Stimulated activated CD4-positive, alpha-beta T cell treated with anti-CD3 and anti-CD28 coated beads, Interleukin-4, amount 100 ng/mL, for 4 hours (primary cell): ENCODE measurements around the gene ITPKC.

Experiments used
- DNase-seq, 2 experiments: peaks; one replicate each; pipeline ENCODE4 v3.0.0-alpha.2; 2020

Gene ITPKC

DNA sequence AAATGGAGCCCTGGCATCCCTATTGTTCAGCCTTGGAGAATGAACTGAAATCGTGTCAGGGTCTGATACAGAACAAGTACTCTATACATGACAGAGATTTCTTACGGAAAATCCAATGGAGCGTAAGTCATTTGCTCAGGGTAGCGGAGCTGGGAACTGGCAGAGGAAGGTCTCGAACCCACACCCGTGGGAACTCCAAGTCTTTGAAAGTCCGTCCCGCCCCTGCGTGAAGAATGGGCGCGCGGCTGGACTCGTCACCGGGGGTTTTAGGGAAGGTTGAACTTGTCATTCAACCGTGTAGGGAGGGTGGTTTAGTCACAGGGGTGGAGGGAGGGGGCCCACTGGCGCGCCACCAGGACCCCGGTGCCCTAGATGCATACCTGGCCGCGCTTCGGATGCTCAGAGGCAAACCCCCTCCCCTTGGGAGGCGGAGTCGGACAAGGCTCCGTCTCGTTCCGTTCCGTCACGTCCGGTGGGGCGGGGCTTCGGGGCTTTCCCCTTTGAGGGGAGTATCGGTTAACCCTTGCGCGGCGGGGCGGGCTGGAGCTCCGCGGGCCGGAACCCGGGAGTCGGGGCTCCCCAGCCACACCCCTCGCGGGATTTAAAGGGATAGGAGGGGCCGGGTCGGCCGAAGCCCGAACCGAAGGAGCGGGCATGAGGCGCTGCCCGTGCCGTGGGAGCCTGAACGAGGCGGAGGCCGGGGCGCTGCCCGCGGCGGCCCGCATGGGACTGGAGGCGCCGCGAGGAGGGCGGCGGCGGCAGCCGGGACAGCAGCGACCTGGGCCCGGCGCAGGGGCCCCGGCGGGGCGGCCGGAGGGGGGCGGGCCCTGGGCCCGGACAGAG is at the start of gene ITPKC, which contains the start of gene COQ8B:
ITPKC (plus strand) TSS at position 631 of the 843 bp plus-strand sequence; CDS start at position 655, 24 bp downstream.
COQ8B (minus strand) TSS at position 405 of the 843 bp plus-strand sequence. CDS start 2,254 bp downstream, outside the sequence.
- peak; percentile 100 for DNase-seq

DNA sequence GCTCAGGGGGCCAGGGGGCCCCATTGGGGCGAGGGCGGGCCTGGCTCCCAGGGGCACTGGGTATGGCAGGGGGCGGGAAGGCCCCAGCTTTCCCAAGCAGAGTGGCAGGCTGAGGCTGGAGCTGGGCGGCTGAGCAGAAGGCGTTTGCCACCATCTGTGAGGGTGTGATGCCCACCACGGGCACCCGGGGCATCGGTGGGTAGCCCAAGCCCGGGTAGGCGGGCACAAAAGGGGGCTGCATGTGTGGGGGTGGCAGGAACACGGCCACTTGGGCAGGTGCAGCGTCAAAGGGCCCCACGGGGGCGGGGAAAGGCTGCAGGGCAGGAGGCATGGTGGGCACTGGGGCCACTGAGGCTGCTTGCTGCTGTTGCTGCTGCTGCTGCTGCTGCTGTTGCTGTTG is 49.3 kb upstream of the ITPKC start:
- no peak for DNase-seq

DNA sequence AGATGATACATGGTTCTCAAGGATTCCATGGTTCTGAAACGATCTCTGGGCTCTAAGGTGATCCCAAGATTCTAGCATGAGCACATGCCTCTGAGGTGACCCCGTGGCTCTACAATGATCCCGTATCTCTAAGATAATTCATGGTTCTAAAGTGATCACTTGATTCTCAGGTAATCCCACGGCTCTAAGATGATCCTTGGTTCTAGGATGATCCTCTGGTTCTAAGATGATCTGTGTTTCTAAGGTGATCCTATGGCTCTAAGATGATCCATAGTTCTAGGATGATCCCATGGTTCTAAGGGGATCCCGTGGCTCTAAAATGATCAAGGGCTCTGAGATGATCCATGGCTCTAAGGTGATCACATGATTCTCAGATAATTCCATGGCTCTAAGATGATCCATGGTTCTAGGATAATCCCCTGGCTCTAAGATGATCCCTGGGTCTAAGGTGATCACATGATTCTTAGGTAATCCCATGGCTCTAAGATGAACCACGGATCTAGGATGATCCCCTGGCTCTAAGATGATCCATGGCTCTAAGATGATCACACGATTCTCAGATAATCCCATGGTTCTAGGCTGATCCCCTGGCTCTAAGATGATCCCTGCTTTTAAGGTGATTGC is 47.8 kb upstream of the ITPKC start:
- DNase-seq, result no peak

DNA sequence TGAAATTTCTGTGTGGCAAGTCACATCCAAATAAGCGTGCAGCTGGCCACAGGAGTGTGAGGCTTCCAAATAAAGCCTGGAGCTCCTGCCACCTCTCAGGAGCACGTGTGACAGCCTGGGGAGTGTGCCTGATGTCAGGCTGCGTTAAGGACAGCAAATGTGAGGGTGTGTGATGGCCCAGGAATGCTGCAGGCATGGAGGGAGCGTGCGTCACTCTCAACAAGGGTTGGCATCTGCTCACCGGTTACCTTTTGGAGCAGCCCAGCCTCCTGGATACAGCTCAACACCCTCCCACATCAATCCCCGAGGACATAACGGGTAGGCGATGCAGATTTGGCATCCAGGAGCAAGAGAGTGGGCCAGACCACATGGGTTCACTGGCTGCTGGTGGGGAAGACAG is 45.5 kb upstream of the ITPKC start:
- no peak for DNase-seq

DNA sequence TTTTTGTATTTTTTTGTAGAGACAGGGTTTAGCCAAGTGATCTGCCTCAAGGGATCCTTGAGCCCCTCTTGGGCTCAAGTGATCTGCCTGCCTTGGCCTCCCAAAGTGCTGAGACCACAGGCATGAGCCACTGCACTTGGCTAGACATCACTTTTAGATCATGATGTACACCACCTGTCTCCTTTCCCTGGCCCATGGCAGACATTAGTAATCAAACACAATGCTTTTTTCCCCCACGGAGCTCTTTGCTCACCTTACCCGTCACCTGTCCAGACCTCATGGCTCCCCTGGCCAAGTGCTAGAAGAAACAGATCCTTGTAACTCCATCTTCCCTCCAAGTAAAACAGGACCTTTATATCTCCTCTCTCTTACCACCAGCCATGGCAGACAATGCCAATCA is 44.9 kb upstream of the ITPKC start:
- DNase-seq, result no peak

DNA sequence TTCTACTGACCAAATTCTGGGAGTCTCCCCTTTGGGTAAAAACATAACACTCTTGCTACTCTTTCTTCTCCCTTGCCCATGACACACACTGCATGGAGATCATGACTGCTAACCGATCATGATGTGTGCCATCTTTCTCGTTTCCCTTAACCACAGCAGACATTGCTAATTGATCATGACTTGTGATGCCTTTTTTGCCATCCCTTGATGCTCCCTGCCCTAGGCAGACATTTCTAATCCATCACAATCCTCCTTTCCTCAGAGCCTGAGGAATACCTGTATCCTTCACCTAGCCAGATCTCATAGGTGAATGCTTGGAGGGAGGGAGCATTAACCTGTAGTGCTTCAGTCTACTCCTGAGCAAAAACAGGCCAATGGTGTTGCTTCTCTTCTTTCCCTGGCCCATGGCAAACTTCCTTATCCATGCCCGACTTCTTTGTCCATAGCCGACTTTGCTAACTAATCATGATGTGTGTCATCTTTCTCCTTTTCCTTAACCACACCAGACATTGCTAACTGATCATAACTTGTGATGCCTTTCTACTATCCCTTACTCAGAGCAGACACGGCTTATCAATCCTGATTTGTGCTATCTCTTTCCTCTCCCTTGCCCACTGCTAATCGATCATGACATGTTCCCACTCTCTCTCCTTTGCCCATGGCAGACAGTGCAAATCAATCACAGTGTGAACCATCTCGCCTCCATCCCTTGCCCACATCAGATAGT is 44.2 kb upstream of the ITPKC start:
- no peak for DNase-seq

DNA sequence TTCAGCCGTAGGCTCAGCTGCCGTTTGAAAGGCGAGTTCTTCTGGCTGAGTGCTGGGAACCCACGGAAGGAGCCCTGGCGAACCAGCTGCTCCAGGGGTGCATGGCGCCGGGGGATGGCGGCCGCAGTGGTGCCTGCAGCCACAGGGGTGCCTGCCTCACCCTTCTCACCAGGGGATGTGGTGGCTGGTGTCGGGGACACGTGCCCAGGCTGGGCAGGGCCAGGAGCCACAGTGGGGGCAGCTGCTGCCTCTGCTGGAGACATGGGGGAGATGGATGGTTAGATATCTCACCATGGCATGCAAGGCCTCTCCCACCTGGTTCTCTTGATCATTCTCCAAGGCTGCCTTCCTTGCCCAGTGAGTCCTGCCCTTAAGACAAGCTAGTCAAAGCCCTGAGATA is 43.5 kb upstream of the ITPKC start:
- no peak for DNase-seq

DNA sequence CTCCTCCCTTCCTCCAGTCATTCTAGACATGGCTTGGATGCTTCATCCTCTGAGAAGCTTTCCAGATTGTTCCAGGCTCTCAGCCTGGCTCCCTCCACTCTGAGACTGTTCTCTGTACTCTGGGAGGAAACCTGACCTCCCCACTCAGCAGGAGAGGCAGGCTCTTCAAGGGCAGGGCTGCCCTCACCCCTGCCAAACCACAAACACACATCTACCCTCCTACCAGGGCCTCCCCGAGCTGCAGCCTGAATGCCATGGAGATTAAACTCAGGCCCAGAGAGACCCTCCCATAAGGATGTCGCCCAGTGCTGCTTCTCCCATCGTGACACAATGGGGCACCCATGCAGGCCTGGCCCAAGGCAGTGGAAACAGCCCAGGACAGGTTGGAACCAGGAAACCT is 42.6 kb upstream of the ITPKC start:
- no peak for DNase-seq

DNA sequence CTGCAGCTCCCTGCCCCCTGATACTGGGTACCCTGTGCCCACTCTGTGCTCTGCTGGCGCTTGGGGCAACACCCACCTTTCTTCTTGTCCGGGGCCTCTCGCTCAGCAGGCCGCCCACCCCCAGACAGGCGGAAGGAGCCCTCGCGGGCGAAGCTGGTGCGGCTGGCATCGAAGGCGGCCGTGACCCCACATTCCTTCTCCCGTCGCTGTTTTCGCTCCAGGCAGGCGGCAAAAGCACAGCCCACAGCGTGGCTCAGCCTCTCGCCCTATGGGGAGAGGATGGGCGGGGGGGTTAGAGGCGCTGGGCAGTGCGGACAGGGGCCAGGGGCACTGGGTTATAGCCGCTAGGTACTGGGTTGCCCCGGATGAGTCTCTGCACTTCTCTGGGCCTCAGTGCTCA is 39.8 kb upstream of the ITPKC start:
- DNase-seq, result no peak

DNA sequence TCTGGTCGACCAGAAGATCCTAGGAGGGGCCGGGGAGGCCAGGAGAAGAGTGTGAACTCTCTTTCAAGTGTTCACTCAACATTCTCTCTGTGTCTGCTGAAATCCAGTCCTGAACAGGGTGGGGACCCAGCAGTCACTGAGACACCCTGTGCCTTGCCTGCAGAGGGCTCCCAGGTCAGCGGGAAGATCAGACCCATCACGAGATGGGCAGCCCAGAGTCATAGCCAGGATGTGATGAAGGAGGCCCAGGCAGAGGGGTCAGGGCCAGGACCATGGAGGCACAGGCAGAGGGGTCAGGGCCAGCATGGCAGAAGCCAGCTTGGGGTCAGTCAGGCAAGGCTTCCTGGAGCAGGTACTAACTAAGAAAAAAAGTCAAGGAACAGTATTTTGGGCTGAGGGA is 35.9 kb upstream of the ITPKC start:
- DNase-seq, result no peak

DNA sequence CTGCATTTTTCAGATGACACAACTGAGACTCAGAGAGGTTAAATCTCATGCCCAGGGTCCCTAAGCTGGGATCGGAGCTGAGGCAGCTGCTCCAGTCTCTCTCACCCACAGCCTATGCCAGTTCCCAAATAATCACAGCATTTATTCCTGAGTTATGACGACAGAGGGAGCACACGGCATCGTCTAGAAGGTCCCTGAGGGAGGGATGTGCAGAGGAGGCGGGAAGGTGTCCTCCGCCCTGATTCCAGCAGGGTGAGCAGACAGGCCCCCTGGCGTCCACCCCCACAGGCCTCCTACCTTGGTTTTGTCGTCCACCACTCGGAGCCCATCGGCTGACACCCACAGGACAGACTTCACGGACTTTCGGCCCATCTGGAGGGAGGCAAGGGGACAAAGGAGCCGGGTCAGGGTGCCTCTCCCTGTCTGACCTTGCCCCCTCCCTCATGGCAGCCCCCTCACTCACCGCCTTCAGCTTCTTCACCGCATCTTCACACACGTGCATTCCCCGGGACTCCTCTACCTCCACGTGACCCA is 34.4 kb upstream of the ITPKC start:
- DNase-seq, result no peak

DNA sequence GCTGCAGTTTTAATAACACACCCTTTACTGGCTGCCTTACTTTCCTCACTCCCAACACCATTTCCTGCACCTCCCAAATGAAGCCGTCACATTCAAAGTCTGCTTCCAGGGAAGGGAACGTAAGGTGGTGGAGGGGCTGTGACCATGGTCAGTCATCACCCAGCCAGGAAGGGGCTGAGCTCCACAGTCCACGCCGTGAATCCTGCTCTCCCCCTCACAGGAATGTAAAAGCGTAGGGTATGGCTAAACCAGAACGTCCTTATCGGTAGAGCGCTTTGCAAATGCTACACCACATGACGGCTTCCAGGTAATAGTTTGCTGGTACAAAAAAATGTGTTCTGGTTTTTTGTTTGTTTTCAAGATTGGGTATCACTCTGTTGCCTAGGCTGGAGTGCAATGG is 33.5 kb upstream of the ITPKC start:
- no peak for DNase-seq

DNA sequence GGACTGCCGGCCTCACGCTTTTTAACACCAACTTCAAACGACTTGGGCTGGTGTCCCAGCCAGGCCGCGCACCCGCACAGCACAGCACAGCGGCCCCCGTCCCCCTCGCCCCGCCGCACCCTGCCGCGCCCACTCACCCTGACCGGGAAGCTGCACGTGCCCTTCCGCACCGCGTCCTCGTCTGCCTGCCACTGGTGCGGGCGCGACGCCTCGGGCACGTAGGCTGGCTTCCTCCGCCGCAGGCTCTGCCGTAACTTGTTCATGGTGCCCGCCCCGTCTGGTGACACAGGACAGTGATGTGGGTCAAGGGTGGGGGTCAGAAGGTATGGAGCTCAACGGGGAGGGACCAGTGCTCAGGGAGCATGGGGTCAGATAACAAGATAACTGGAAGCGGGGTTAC is 32.6 kb upstream of the ITPKC start:
- no peak for DNase-seq

DNA sequence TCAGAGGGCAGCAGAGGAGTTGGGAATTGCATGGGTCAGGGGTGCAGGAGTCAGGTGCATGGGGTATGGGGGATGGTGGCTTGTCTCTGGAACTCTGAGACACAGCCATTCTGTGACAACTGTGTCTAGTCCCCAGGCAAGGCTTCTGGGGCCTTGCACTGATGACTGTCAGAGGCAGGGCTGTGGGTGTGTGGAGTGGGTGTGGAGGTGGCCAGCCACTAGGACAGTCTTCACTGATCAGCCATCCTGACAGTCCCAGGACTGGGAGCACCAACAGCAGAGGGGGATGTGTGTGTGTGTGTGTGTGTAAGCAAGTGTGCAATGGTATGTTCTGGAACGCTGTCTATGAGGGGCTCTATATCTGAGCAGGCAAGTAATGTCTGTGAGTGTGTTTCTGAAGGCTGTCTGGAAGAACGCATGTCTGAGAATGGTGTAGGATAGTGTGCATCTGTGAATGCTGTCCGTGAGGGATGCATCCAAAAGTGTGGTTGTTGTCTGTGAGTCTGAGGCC is 31.8 kb upstream of the ITPKC start:
- no peak for DNase-seq

DNA sequence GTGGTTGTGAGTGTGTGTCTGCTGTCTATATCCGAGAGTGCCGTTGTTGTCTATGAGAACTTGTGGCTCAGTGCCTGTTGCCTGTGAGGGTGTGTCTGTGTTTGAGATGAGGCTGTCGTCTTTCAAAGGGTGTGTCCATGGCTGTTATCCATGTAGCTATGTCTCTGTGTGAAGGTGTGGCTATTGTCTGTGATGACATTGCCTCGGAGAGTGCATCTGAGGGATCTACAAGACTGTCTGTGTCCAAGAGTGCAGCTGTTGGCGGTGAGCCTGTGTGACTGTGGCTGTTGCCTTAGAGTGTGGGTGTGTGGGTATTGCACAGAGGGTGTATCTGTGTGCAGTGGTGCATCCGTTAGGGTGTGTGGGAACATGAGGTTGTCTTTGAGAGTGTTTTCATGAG is 31.3 kb upstream of the ITPKC start:
- DNase-seq, result no peak

DNA sequence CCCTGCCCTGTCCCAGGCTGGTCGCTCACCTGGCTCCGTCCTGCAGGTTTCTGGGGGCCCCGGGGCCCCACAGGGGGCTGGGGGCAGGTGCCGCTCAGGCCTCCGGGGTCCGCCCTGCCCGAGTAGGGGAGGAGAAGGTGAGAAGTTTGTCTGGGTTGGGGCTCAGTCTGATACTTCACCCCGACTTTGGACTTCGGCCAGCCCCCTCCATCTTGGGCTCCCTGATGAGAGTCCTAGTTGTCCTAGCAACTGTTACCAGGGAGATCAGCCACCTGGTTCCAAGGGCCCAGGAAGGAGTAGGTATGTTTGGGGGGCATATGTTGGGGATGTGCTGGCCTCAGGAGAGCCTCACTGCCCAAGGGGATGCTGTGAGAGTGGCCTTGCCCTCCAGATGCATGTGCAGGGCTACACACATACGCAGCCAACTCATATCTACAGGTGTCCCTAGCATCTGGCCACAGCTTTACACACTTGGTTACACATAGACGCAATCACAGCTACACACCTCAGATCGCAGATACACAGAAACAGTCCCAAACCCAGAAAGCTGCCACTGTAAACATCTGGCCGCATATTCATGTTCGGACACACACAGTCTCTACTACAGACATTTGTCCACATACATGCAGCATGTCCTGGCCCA is 29.9 kb upstream of the ITPKC start:
- DNase-seq, result no peak

DNA sequence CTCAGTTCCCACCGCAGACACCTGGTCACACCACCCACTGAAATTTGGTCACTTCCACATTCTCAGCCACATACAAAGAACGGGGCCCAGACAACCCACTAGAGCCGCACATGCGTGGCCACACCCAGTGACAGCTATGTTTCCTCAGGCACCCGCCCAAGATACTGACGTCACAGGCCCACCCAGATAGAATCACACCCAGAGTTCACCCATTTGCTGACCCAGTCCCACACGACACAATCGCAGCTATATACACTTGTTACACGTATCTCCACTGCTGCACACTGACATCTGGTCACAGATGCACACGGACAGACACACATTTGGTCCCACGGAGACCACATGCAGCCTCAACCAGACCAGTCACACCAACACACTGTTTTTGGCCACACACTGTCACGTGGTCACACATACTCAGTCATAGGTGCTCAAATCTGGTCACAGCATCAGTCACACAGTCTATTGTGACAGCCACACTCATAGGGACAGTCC is 29.3 kb upstream of the ITPKC start:
- no peak for DNase-seq

DNA sequence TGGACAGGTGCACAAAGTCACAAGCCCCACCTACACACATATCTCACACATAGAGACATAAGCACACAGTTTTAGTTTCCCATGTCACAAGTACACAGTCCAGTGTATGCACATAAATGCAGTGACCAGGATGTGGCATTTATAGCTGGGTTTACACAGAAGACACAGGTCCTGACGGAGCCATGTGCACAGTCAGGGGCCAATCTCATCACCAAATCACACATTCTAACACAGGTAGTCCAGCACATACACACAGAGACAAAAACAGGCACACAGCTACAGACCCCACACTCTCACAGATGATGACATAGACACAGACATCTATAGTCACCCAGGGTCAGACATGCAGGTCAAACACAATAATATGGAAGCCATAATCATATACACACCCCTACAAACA is 28.6 kb upstream of the ITPKC start:
- no peak for DNase-seq

DNA sequence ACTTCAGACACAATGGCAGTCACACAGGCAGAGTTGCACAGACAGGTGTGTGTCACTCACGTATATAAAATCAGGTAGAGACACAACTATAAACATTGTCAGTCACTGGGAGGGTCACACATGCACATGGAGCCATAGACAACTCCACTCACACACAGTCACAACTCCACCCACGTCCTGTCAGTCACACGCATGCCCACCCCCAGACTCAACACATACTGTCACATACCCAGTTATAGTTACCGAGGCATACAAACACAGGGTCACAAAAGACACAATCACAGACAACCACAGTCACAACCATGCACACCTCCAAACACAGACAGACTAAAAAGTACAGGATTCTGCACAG is 27.9 kb upstream of the ITPKC start:
- no peak for DNase-seq

DNA sequence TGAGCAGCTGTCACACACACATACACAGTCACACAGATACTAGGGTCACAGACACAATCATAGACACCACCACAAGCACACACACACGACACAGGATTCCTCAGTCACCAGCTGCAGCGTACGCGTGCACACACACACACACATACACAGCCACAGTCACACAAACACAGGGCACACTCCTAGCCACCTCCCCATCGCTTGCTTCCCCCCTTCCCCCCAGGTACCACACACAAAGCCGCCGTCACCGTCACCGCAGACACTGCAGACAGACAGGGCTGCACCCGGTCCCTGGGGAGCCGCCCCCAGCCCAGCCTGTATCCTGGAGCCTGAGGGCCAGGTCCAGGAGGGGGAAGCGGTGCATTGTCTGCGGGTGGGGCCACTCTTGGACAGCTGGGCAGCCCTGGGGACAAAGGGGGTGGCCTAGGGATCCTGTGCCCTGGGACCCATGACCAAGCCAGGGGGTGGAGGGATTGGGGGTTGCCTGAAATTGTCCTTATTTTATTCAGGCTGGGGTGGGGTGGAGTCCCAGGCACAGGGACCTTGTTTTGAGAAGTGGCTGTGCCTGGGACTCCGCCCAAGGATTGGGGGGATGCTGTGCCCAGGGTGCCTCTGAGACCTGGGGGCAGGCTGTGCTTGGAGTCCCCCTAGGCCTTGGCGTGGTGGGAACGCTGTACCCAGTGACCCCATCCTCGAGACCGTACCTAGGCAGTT is 27.4 kb upstream of the ITPKC start:
- DNase-seq, result no peak

DNA sequence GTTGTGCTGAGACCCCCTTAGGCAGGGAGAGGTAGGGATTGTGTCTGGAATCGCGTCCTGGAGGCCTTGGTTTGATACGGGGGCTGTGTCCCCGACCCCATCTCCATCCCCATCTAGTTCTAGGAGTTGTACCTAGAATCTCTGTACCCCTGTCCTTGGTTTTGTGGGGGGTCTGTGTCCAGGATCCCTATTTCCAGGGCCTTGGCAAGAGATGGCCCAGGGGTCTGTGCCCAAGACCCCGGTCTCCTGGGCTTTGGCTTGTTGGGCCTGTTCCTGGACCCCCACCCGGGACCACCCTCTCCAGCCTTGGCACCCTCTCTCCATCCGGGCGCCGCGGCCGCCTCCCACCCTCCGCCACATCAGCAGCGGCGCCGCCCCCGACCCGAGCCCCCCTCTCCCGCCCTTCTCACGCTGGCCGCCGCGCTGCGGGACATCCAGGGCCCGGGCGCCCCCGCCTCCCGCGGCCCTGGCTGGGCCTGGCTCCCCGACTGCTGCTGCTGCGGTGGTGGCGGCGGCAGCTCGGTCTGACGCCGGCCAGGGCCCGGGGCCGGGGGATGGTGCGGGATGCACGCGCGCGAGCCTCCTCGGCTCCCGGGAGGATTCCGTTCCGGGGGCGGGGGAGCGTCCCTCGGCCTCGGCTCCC is 26.7 kb upstream of the ITPKC start, which contains the start of gene NUMBL:
NUMBL (minus strand) TSS at position 602 of the 643 bp plus-strand sequence; CDS start at position 434, 168 bp downstream.
- DNase-seq, result no peak
